Uterus (tissue), 2 donors: ENCODE results near the gene SETD3.

ENCODE experiments used
- POLR2A ChIP-seq, 2 donors: fragments of 450-650 bp; IDR thresholded peaks; one replicate each; pipeline ENCODE4 v1.6.1; 2016; ENCODE audit warnings: antibody characterized with exemption in 2 of 2, mild to moderate bottlenecking in 1 of 2, moderate library complexity in 1 of 2
- TF ChIP-seq, protein P1 (sequence below), 4 experiments: fragments of 200-600 bp in 2 of 4; fragments of 450-650 bp in 2 of 4; sonication (generic) in 2 of 4; IDR thresholded peaks; one replicate each; pipeline ENCODE4 v1.5.1; 2016 to 2019; ENCODE audit warnings: antibody characterized with exemption in 4 of 4, mild to moderate bottlenecking in 2 of 4, moderate library complexity in 1 of 4

DNA sequence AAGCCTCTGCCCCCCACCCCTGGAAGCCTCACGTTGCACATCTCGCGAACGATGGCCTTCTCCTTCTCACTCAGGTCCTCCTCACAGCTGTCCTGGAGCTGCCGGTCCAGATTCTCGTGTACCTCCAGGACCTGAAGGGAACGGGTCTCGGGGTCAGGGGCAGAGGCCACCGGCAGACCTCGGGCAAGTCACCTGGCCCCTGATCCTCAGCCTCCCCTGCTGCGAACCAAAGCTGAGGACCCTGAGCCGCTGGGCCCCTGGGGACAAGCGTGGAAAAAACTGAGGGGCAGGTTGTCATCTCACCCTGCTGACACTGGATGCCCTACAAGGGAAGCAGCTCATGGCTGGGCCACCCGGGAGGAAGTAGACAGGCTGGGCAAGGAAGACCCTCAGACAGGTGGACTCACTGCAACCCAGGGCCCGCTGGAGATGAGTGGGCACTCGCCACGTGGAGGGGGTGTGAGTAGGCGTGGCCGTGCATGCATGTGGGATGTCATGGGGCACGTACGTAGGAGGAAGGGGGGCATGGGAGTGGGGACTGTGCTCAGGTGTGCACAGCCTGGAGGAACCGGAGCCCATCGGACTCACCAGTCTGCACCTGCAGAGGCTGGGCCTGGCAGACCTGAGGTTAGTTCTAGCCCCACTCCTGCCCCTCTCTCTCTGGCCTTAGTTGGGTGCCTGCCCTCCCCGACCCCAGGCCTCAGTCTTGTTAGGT lies 35.7 kb upstream of the SETD3 start:
- TF ChIP-seq, protein P1, sequence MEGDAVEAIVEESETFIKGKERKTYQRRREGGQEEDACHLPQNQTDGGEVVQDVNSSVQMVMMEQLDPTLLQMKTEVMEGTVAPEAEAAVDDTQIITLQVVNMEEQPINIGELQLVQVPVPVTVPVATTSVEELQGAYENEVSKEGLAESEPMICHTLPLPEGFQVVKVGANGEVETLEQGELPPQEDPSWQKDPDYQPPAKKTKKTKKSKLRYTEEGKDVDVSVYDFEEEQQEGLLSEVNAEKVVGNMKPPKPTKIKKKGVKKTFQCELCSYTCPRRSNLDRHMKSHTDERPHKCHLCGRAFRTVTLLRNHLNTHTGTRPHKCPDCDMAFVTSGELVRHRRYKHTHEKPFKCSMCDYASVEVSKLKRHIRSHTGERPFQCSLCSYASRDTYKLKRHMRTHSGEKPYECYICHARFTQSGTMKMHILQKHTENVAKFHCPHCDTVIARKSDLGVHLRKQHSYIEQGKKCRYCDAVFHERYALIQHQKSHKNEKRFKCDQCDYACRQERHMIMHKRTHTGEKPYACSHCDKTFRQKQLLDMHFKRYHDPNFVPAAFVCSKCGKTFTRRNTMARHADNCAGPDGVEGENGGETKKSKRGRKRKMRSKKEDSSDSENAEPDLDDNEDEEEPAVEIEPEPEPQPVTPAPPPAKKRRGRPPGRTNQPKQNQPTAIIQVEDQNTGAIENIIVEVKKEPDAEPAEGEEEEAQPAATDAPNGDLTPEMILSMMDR (IDR thresholded peaks at IDR 0.05): no peak
- TF ChIP-seq POLR2A (IDR thresholded peaks at IDR 0.05): no peak
